Mesenchymal stem cell (in vitro differentiated cells and primary cell): Measurements from ENCODE around the gene ATOSA.

Source experiments
- DNase-seq: peaks from one replicate; pipeline ENCODE4 v3.0.0-alpha.2; 2013
- H2AFZ ChIP-seq: one replicate; pipeline ENCODE4 v1.6.1; 2013; ENCODE audit warnings: low read depth, mild to moderate bottlenecking, control low read depth, inconsistent platforms, low read length, moderate library complexity
- H2AK5ac ChIP-seq: 2 replicates; pipeline ENCODE4 v1.6.1; 2013; ENCODE audit warnings: low read length, moderate library complexity, mild to moderate bottlenecking, inconsistent platforms; ENCODE audit not compliant: severe bottlenecking
- H2BK120ac ChIP-seq: one replicate; pipeline ENCODE4 v1.6.1; 2013; ENCODE audit warnings: low read depth, mild to moderate bottlenecking, inconsistent platforms, low read length, moderate library complexity
- H2BK12ac ChIP-seq, 2 experiments: one replicate each; pipeline ENCODE4 v1.6.1; 2013; ENCODE audit warnings: inconsistent platforms in 2 of 2, low read length in 2 of 2, mild to moderate bottlenecking in 2 of 2, moderate library complexity in 2 of 2, control low read depth in 1 of 2
- H2BK15ac ChIP-seq: one replicate; pipeline ENCODE4 v1.6.1; 2013; ENCODE audit warnings: mild to moderate bottlenecking, low read depth, inconsistent platforms; ENCODE audit not compliant: poor library complexity, severe bottlenecking
- H2BK5ac ChIP-seq: 2 replicates; pipeline ENCODE4 v1.6.1; 2013; ENCODE audit warnings: low read depth, mild to moderate bottlenecking, low read length, control low read depth, inconsistent platforms; ENCODE audit not compliant: poor library complexity, severe bottlenecking
- H3K14ac ChIP-seq, 2 experiments: one replicate each; pipeline ENCODE4 v1.6.1; 2013; ENCODE audit warnings: inconsistent platforms in 2 of 2, low read length in 2 of 2, control low read depth in 1 of 2, mild to moderate bottlenecking in 1 of 2, moderate library complexity in 1 of 2
- H3K18ac ChIP-seq, 2 experiments: one replicate each; pipeline ENCODE4 v1.6.1; 2013; ENCODE audit warnings: inconsistent platforms in 2 of 2, low read length in 2 of 2, control low read depth in 1 of 2, low read depth in 1 of 2, mild to moderate bottlenecking in 1 of 2
- H3K23ac ChIP-seq, 2 experiments: one replicate each; pipeline ENCODE4 v1.6.1; 2013; ENCODE audit warnings: inconsistent platforms in 2 of 2, low read length in 2 of 2, mild to moderate bottlenecking in 2 of 2, moderate library complexity in 2 of 2, control low read depth in 1 of 2
- H3K27ac ChIP-seq: 2 replicates; pipeline ENCODE4 v1.5.1; 2013; ENCODE audit warnings: mild to moderate bottlenecking, moderate library complexity, low read length, control low read depth, inconsistent platforms; ENCODE audit not compliant: poor library complexity, severe bottlenecking
- H3K27me3 ChIP-seq, 2 experiments: 2 replicates each; pipeline versions ENCODE4 v1.6.1 to v1.7.0; 2013; ENCODE audit warnings: low read length in 2 of 2, mild to moderate bottlenecking in 2 of 2, moderate library complexity in 2 of 2, control low read depth in 1 of 2, inconsistent platforms in 1 of 2; ENCODE audit not compliant: control insufficient read depth in 1 of 2, insufficient read depth in 1 of 2
- H3K36me3 ChIP-seq, 2 experiments: 2 replicates each; pipeline versions ENCODE4 v1.6.1 to v1.7.0; 2013; ENCODE audit warnings: low read length in 2 of 2, control low read depth in 1 of 2, inconsistent platforms in 1 of 2, low read depth in 1 of 2, mild to moderate bottlenecking in 1 of 2; ENCODE audit not compliant: insufficient read depth in 2 of 2, control insufficient read depth in 1 of 2
- H3K4ac ChIP-seq, 2 experiments: one replicate each; pipeline ENCODE4 v1.6.1; 2013; ENCODE audit warnings: inconsistent platforms in 2 of 2, low read length in 2 of 2, mild to moderate bottlenecking in 2 of 2, moderate library complexity in 2 of 2, control low read depth in 1 of 2, low read depth in 1 of 2
- H3K4me1 ChIP-seq: 2 replicates; pipeline ENCODE4 v1.6.1; 2013; ENCODE audit warnings: low read depth, low read length, control low read depth; ENCODE audit not compliant: control insufficient read depth, insufficient read depth
- H3K4me2 ChIP-seq: 2 replicates; pipeline ENCODE4 v1.6.1; 2013; ENCODE audit warnings: low read length, mild to moderate bottlenecking, inconsistent platforms; ENCODE audit not compliant: poor library complexity, severe bottlenecking
- H3K4me3 ChIP-seq, 2 experiments: 2 replicates each; pipeline versions ENCODE4 v1.5.1 to v1.7.0; 2013; ENCODE audit warnings: low read length in 2 of 2, mild to moderate bottlenecking in 2 of 2, control low read depth in 1 of 2, low read depth in 1 of 2; ENCODE audit not compliant: insufficient read depth in 1 of 2
- H3K79me1 ChIP-seq: replicated peaks from 2 replicates; pipeline ENCODE4 v1.6.1; 2013; ENCODE audit warnings: mild to moderate bottlenecking, control low read depth, low read length, inconsistent platforms; ENCODE audit not compliant: poor library complexity, severe bottlenecking
- H3K9ac ChIP-seq: 2 replicates; pipeline ENCODE4 v1.7.0; 2013; ENCODE audit warnings: mild to moderate bottlenecking, low read length, moderate library complexity
- H3K9me3 ChIP-seq: 2 replicates; pipeline ENCODE4 v1.7.0; 2013; ENCODE audit warnings: mild to moderate bottlenecking, low read length; ENCODE audit not compliant: control insufficient read depth
- H4K8ac ChIP-seq: one replicate; pipeline ENCODE4 v1.6.1; 2013; ENCODE audit warnings: inconsistent platforms, mild to moderate bottlenecking, low read length, moderate library complexity
- H4K91ac ChIP-seq: one replicate; pipeline ENCODE4 v1.6.1; 2013; ENCODE audit warnings: mild to moderate bottlenecking, low read length, inconsistent platforms
- WGBS: methylation state at CpG from one replicate; pipeline ENCODE4 v1.1.7; 2013; ENCODE audit warnings: mixed read lengths; 5-methylcytosine and 5-hydroxymethylcytosine counted together

The ATOSA gene

GRCh38 chr15:52681441-52681840 lies 2.3 kb upstream of the ATOSA start:
- no peak overlapping the region for H4K8ac ChIP-seq
- DNase-seq, result no peak
- peaks cover 0 to 10% of the 10 kb centered on the region in 2 experiments for H3K36me3 ChIP-seq
- no peak overlapping the region for H2AK5ac ChIP-seq
- no peak overlapping the region for H2BK15ac ChIP-seq
- H2AFZ ChIP-seq, result no peak overlapping the region
- H2BK120ac ChIP-seq, result no peak overlapping the region
- H3K4me3 ChIP-seq, result no peak overlapping the region
- no peak overlapping the region for H3K18ac ChIP-seq
- H3K14ac ChIP-seq, result no peak overlapping the region
- no peak overlapping the region for H2BK12ac ChIP-seq
- no peak overlapping the region for H2BK5ac ChIP-seq
- H3K27me3 ChIP-seq, result no peaks in the 10 kb centered on the region
- H3K27ac ChIP-seq, result no peak overlapping the region
- H3K4ac ChIP-seq, result no peak overlapping the region
- H3K4me1 ChIP-seq, result no peaks in the 10 kb centered on the region
- H3K4me2 ChIP-seq, result no peak overlapping the region
- H3K9me3 ChIP-seq, result no peaks in the 10 kb centered on the region
- H3K23ac ChIP-seq, result no peak overlapping the region
- no peak overlapping the region for H4K91ac ChIP-seq
- peaks cover 2% of the 10 kb centered on the region for H3K79me1 ChIP-seq
- WGBS, result no CpG with 5 or more reads among the region's 3 CpGs
- H3K9ac ChIP-seq, result no peak overlapping the region

- Histone ChIP-seq H3K23ac (no peak overlapping the region), H3K4me2 (no peak overlapping the region), H2BK120ac (no peak overlapping the region), H4K8ac (no peak overlapping the region), H3K79me1 (peaks cover 2% of the 10 kb centered on the region), H3K4me3 (no peak overlapping the region), H3K14ac (no peak overlapping the region), H3K9me3 (no peaks in the 10 kb centered on the region), H2AFZ (no peak overlapping the region), H2BK15ac (no peak overlapping the region), H4K91ac (no peak overlapping the region), H3K4me1 (no peaks in the 10 kb centered on the region), H3K36me3 (peaks cover 0 to 17% of the 10 kb centered on the region in 2 experiments), H3K9ac (peak overlapping the region; percentile 96), H3K18ac (no peak overlapping the region), H2BK12ac (no peak overlapping the region), H3K27ac (no peak overlapping the region), H3K27me3 (no peaks in the 10 kb centered on the region), H2AK5ac (no peak overlapping the region), H3K4ac (no peak overlapping the region), H2BK5ac (no peak overlapping the region)
- DNase-seq, result no peak
These were observed 1.6 kb upstream of the ATOSA start for GRCh38 chr15:52680761-52681160.

GRCh38 chr15:52680041-52680391 lies 828 bp upstream of the ATOSA start:
- Histone ChIP-seq H2BK5ac (no peak overlapping the region), H3K9me3 (no peaks in the 10 kb centered on the region), H4K91ac (no peak overlapping the region), H3K18ac (no peak overlapping the region), H4K8ac (no peak overlapping the region), H3K23ac (no peak overlapping the region), H2BK15ac (no peak overlapping the region), H2BK120ac (no peak overlapping the region), H3K36me3 (peaks cover 3 to 23% of the 10 kb centered on the region in 2 experiments), H3K27me3 (no peaks in the 10 kb centered on the region), H2AK5ac (no peak overlapping the region), H3K27ac (peak overlapping the region; percentile 43), H2BK12ac (no peak overlapping the region), H3K9ac (peak overlapping the region; percentile 96), H3K14ac (no peak overlapping the region), H3K4me3 (peak overlapping the region in 1 of 2 experiments; percentile 89), H3K4me1 (no peaks in the 10 kb centered on the region), H3K4ac (no peak overlapping the region), H2AFZ (no peak overlapping the region), H3K79me1 (peaks cover 3% of the 10 kb centered on the region), H3K4me2 (peak overlapping the region; percentile 98)
- WGBS, result no CpG with 5 or more reads among the region's 3 CpGs
- peak; percentile 76 for DNase-seq

GRCh38 chr15:52678468-52679231 lies 538 bp downstream of the ATOSA start:
- Histone ChIP-seq H3K36me3 (peaks cover 3 to 37% of the 10 kb centered on the region in 2 experiments), H3K27ac (peak overlapping the region; percentile 53), H2BK120ac (peak overlapping the region; percentile 24), H2AFZ (peak overlapping the region; percentile 74), H3K9me3 (no peaks in the 10 kb centered on the region), H3K4me3 (peak overlapping the region; percentile 68 to 89), H3K4me1 (no peaks in the 10 kb centered on the region), H3K23ac (peak overlapping the region in 1 of 2 experiments; percentile 96), H3K4ac (peak overlapping the region in 1 of 2 experiments; percentile 44), H3K27me3 (no peaks in the 10 kb centered on the region), H2BK5ac (peak overlapping the region; percentile 57), H4K8ac (peak overlapping the region; percentile 12), H2AK5ac (no peak overlapping the region), H3K4me2 (peak overlapping the region; percentile 90), H3K79me1 (peaks cover 4% of the 10 kb centered on the region), H2BK12ac (peak overlapping the region in 1 of 2 experiments; percentile 47), H3K9ac (peak overlapping the region; percentile 96), H2BK15ac (peak overlapping the region; percentile 6), H4K91ac (peak overlapping the region; percentile 1), H3K14ac (peak overlapping the region in 1 of 2 experiments; percentile 77), H3K18ac (peak overlapping the region; percentile 73 to 98)
- WGBS, result under 1% methylated on average over 66 of the region's 70 CpGs
- DNase-seq, result peak; percentile 77
